Esophagus (tissue), 2 donors: Measurements from ENCODE around the gene ABI3. TPM values are rescaled to one million over a fixed set of nuclear protein-coding genes. Genes with fewer than 3 reads are reported as not detected.

Experiments used
- H3K27ac ChIP-seq, 2 donors: one replicate each; pipeline ENCODE4 v1.5.1; 2013; ENCODE audit warnings: low read depth in 2 of 2, mild to moderate bottlenecking in 2 of 2, inconsistent platforms in 1 of 2, low read length in 1 of 2, moderate library complexity in 1 of 2
- H3K27me3 ChIP-seq, 2 donors: one replicate each; pipeline ENCODE4 v1.6.1; 2013; ENCODE audit warnings: low read length in 2 of 2, control low read depth in 1 of 2, mild to moderate bottlenecking in 1 of 2; ENCODE audit not compliant: insufficient read depth in 2 of 2, control insufficient read depth in 1 of 2
- H3K36me3 ChIP-seq, 2 donors: one replicate each; pipeline ENCODE4 v1.6.1; 2013; ENCODE audit warnings: low read length in 1 of 2; ENCODE audit not compliant: control insufficient read depth in 2 of 2, insufficient read depth in 2 of 2
- H3K4me1 ChIP-seq, 2 donors: one replicate each; pipeline ENCODE4 v1.6.1; 2013; ENCODE audit warnings: low read length in 1 of 2; ENCODE audit not compliant: control insufficient read depth in 2 of 2, insufficient read depth in 2 of 2
- H3K4me3 ChIP-seq, 2 donors: one replicate each; pipeline ENCODE4 v1.5.1; 2013; ENCODE audit warnings: low read length in 2 of 2, mild to moderate bottlenecking in 2 of 2, low read depth in 1 of 2, moderate library complexity in 1 of 2
- H3K9me3 ChIP-seq, 2 donors: one replicate each; pipeline ENCODE4 v1.6.1; 2013; ENCODE audit warnings: mild to moderate bottlenecking in 2 of 2, low read depth in 1 of 2, low read length in 1 of 2, moderate library complexity in 1 of 2; ENCODE audit not compliant: control insufficient read depth in 2 of 2, insufficient read depth in 1 of 2
- WGBS, 2 donors: extraction: QIAGEN DNeasy Blood & Tissue Kit; methylation state at CpG; one replicate each; pipeline ENCODE4 v1.1.7; 2013; 5-methylcytosine and 5-hydroxymethylcytosine counted together
- polyA plus RNA-seq, 2 donors: library from polyadenylated mRNA; stranded (reverse); fragments of 200-250 nt; gene quantifications; one replicate each; pipeline ENCODE4 v1.2.3, GENCODE V29; 2013
- donor health status: healthy with polysubstance abuse.
- donor health status: Bipolar disorder and iron deficiency.

The ABI3 gene
- polyA plus RNA-seq, 2 donors: 2.4 to 4.1 TPM

GRCh38 chr17:49213399-49213798 is 2.9 kb downstream of the ABI3 start:
- no peaks in the 10 kb centered on the region for H3K36me3 ChIP-seq
- no peak overlapping the region for H3K27ac ChIP-seq
- WGBS, 2 donors: 69 to 75% methylated on average over 5 of the region's 5 CpGs
- no peaks in the 10 kb centered on the region for H3K27me3 ChIP-seq
- H3K4me3 ChIP-seq: peak overlapping the region in 1 of 2 donors; percentile 16
- no peaks in the 10 kb centered on the region for H3K9me3 ChIP-seq
- H3K4me1 ChIP-seq: peaks cover 0 to 5% of the 10 kb centered on the region in 2 donors

GRCh38 chr17:49213847-49214246 is 3.3 kb downstream of the ABI3 start:
- Histone ChIP-seq H3K27me3 (no peaks in the 10 kb centered on the region), H3K36me3 (no peaks in the 10 kb centered on the region), H3K9me3 (no peaks in the 10 kb centered on the region), H3K27ac (peak overlapping the region in 1 of 2 donors; percentile 16), H3K4me3 (peak overlapping the region in 1 of 2 donors; percentile 16), H3K4me1 (peaks cover 0 to 5% of the 10 kb centered on the region in 2 donors)
- WGBS, 2 donors: 80 to 84% methylated on average over 2 of the region's 2 CpGs

GRCh38 chr17:49214676-49215360 is 4.3 kb downstream of the ABI3 start:
- Histone ChIP-seq H3K4me1 (peaks cover 0 to 2% of the 10 kb centered on the region in 2 donors), H3K27ac (peak overlapping the region; percentile 10 to 30)
- 38 to 41% methylated on average over 12 of the region's 12 CpGs for WGBS, 2 donors

GRCh38 chr17:49216482-49216881 is 6.0 kb downstream of the ABI3 start:
- Histone ChIP-seq H3K4me3 (no peak overlapping the region), H3K27ac (peak overlapping the region; percentile 8 to 51), H3K9me3 (no peaks in the 10 kb centered on the region), H3K4me1 (peaks cover 0 to 2% of the 10 kb centered on the region in 2 donors), H3K36me3 (no peaks in the 10 kb centered on the region), H3K27me3 (no peaks in the 10 kb centered on the region)
- 84% methylated on average over 13 of the region's 13 CpGs for WGBS, 2 donors

More at GRCh38 chr17:49214676-49215360, 4.3 kb downstream of the ABI3 start:
- no peaks in the 10 kb centered on the region for H3K36me3 ChIP-seq
- H3K9me3 ChIP-seq: no peaks in the 10 kb centered on the region
- no peaks in the 10 kb centered on the region for H3K27me3 ChIP-seq
- no peak overlapping the region for H3K4me3 ChIP-seq

GRCh38 chr17:49216953-49217650 is 6.6 kb downstream of the ABI3 start:
- H3K4me1 ChIP-seq: peaks cover 0 to 2% of the 10 kb centered on the region in 2 donors
- H3K27me3 ChIP-seq: no peaks in the 10 kb centered on the region
- peak overlapping the region in 1 of 2 donors; percentile 51 for H3K27ac ChIP-seq
- 60 to 66% methylated on average over 11 of the region's 11 CpGs for WGBS, 2 donors
- H3K9me3 ChIP-seq: no peaks in the 10 kb centered on the region
- H3K4me3 ChIP-seq: no peak overlapping the region
- H3K36me3 ChIP-seq: no peaks in the 10 kb centered on the region

GRCh38 chr17:49217651-49218413 is 7.3 kb downstream of the ABI3 start:
- H3K27me3 ChIP-seq: no peaks in the 10 kb centered on the region
- H3K27ac ChIP-seq: peak overlapping the region in 1 of 2 donors; percentile 27
- no peaks in the 10 kb centered on the region for H3K9me3 ChIP-seq
- H3K4me3 ChIP-seq: no peak overlapping the region
- 60 to 68% methylated on average over 16 to 17 of the region's 17 CpGs for WGBS, 2 donors
- H3K4me1 ChIP-seq: peaks cover 0 to 2% of the 10 kb centered on the region in 2 donors
- H3K36me3 ChIP-seq: no peaks in the 10 kb centered on the region

GRCh38 chr17:49218941-49219913 is 8.7 kb downstream of the ABI3 start:
- 31 to 42% methylated on average over 24 to 37 of the region's 37 CpGs for WGBS, 2 donors
- Histone ChIP-seq H3K4me3 (no peak overlapping the region), H3K36me3 (no peaks in the 10 kb centered on the region), H3K4me1 (peaks cover 2 to 6% of the 10 kb centered on the region in 2 donors), H3K27me3 (peaks cover 0 to 2% of the 10 kb centered on the region in 2 donors), H3K27ac (peak overlapping the region; percentile 42 to 59), H3K9me3 (no peaks in the 10 kb centered on the region)

GRCh38 chr17:49219987-49220386 is 9.5 kb downstream of the ABI3 start:
- H3K4me1 ChIP-seq: peaks cover 5 to 12% of the 10 kb centered on the region in 2 donors
- WGBS, 2 donors: 66 to 67% methylated on average over 10 to 15 of the region's 15 CpGs
- H3K27ac ChIP-seq: peak overlapping the region in 1 of 2 donors; percentile 59

More at GRCh38 chr17:49219987-49220386, 9.5 kb downstream of the ABI3 start:
- Histone ChIP-seq H3K9me3 (no peaks in the 10 kb centered on the region), H3K27me3 (peaks cover 0 to 6% of the 10 kb centered on the region in 2 donors), H3K36me3 (no peaks in the 10 kb centered on the region), H3K4me3 (no peak overlapping the region)
